GM12878 (cell line): Measurements from ENCODE around the gene B4GALNT4. TPM values are rescaled to one million over a fixed set of nuclear protein-coding genes. Genes with fewer than 3 reads are reported as not detected.

Experiments
- ATF7 ChIP-seq: fragments of 450-650 bp; IDR thresholded peaks from 2 replicates; pipeline ENCODE4 v1.6.1; 2016; ENCODE audit warnings: low read depth, mild to moderate bottlenecking
- CREM ChIP-seq: IDR thresholded peaks from 2 replicates; pipeline ENCODE4 v1.6.1; 2014; ENCODE audit warnings: antibody characterized with exemption, low read depth
- EP300 ChIP-seq, 2 experiments: fragments of 150-350 bp in 1 of 2; IDR thresholded peaks; 2 replicates each; pipeline ENCODE4 v1.6.1; 2011 to 2012; ENCODE audit warnings: low read depth in 2 of 2, low read length in 2 of 2, borderline replicate concordance in 1 of 2, improper control_type of control experiment in 1 of 2, inconsistent platforms in 1 of 2; ENCODE audit not compliant: control insufficient read depth in 1 of 2
- ETV6 ChIP-seq, 2 experiments: fragments of 450-650 bp in 1 of 2; IDR thresholded peaks in 1 of 2; conservative IDR thresholded peaks in 1 of 2; 2 replicates each; pipeline ENCODE4 v1.6.1; 2014; ENCODE audit warnings: antibody characterized with exemption in 1 of 2, borderline replicate concordance in 1 of 2, low read depth in 1 of 2, mild to moderate bottlenecking in 1 of 2, moderate library complexity in 1 of 2
- MTA2 ChIP-seq: fragments of 450-650 bp; IDR thresholded peaks from 2 replicates; pipeline ENCODE4 v1.6.1; 2016; ENCODE audit warnings: low read depth, mild to moderate bottlenecking, moderate library complexity
- MXI1 ChIP-seq: fragments of 150-350 bp; IDR thresholded peaks from 2 replicates; pipeline ENCODE4 v1.6.1; 2011; ENCODE audit warnings: low read depth, mild to moderate bottlenecking, inconsistent platforms, low read length, improper control_type of control experiment
- PML ChIP-seq: IDR thresholded peaks from 2 replicates; pipeline ENCODE4 v1.6.1; 2012; ENCODE audit warnings: low read length, inconsistent platforms
- SIN3A ChIP-seq: IDR thresholded peaks from 2 replicates; pipeline ENCODE4 v1.6.1; 2012; ENCODE audit warnings: low read depth, low read length, improper control_type of control experiment
- STAT3 ChIP-seq: IDR thresholded peaks from 2 replicates; pipeline ENCODE4 v1.6.1; 2011; ENCODE audit warnings: low read depth, low read length, improper control_type of control experiment
- ZSCAN29 ChIP-seq: fragments of 450-650 bp; IDR thresholded peaks from 2 replicates; pipeline ENCODE4 v1.6.1; 2017; ENCODE audit warnings: mild to moderate bottlenecking, moderate library complexity
- polyA plus RNA-seq, 11 experiments: library from polyadenylated mRNA; depleted of rRNA in 4 of 11; unstranded in 6 of 11; stranded (reverse) in 5 of 11; fragments of >200 nt; fragmentation: Nextera tagmentation in 4 of 11; fragmentation: Illumina TruSeq in 1 of 11; extraction: Ambion mirVana in 4 of 11; extraction: Trizol in 1 of 11; gene quantifications; 1 replicate in 1 of 11; 2 replicates in 10 of 11; pipeline versions ENCODE4 v1.2.1 to v1.2.3, GENCODE V29; 2011 to 2016; ENCODE audit warnings: inconsistent platforms in 2 of 11, missing spikeins in 2 of 11, low read depth in 1 of 11
- total RNA-seq, 4 experiments: library from RNA; depleted of rRNA in 3 of 4; stranded (reverse); fragments of >200 nt in 3 of 4; fragmentation: Illumina TruSeq in 1 of 4; extraction: Trizol in 1 of 4; gene quantifications; 2 replicates each; pipeline versions ENCODE4 v1.2.1 to v1.2.3, GENCODE V29; 2013 to 2021
- TF ChIP-seq, protein P1 (sequence below): fragments of 150-350 bp; IDR thresholded peaks from 2 replicates; pipeline ENCODE4 v1.6.1; 2014; ENCODE audit warnings: mild to moderate bottlenecking, low read depth, low read length

Gene B4GALNT4
- total and polyA plus RNA-seq, 10 of the 15 experiments (the other 5 are each of a cell fraction or from before 2014, with no cell fraction given), result 0.04 to 0.82 (median 0.40) TPM; not detected in 6

- TF ChIP-seq EP300 (IDR thresholded peaks at IDR 0.05; ENCODE audit: borderline replicate concordance in 1 of 2, control insufficient read depth in 1 of 2, low read depth in 2 of 2, low read length in 2 of 2), result no peak
- no peak for TF ChIP-seq STAT3
- TF ChIP-seq, protein P1, sequence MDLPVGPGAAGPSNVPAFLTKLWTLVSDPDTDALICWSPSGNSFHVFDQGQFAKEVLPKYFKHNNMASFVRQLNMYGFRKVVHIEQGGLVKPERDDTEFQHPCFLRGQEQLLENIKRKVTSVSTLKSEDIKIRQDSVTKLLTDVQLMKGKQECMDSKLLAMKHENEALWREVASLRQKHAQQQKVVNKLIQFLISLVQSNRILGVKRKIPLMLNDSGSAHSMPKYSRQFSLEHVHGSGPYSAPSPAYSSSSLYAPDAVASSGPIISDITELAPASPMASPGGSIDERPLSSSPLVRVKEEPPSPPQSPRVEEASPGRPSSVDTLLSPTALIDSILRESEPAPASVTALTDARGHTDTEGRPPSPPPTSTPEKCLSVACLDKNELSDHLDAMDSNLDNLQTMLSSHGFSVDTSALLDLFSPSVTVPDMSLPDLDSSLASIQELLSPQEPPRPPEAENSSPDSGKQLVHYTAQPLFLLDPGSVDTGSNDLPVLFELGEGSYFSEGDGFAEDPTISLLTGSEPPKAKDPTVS, result no peak
- no peak for TF ChIP-seq SIN3A
- TF ChIP-seq ETV6 (conservative IDR thresholded peaks at IDR 0.05 in 1 of 2, IDR thresholded peaks at IDR 0.05 in 1 of 2; ENCODE audit: borderline replicate concordance in 1 of 2, low read depth in 1 of 2), result no peak
- no peak for TF ChIP-seq ZSCAN29
- TF ChIP-seq MXI1, result no peak
- TF ChIP-seq ATF7, result no peak
- TF ChIP-seq PML, result no peak
- no peak for TF ChIP-seq MTA2
- no peak for TF ChIP-seq CREM
These were observed 8.7 kb downstream of the B4GALNT4 start (continued) for GRCh38 chr11:377883-378500.
